Islet precursor cell (in vitro differentiated cells): ENCODE results near the gene ISY1.
"Not testable (repeated sequence)": the region's sequence is repeated elsewhere in the genome, so short reads cannot be mapped to it uniquely, and the experiment has no call there.

Experiments
- DNase-seq: peaks from one replicate; pipeline ENCODE4 v3.0.0-alpha.2; 2018

Gene ISY1

GRCh38 chr3:129165594-129165993, 4.7 kb upstream of the ISY1 start:
- not testable (repeated sequence) for DNase-seq

- no peak for DNase-seq
Observed at GRCh38 chr3:129164500-129164899, 3.6 kb upstream of the ISY1 start.

- DNase-seq: no peak
Observed at GRCh38 chr3:129162729-129163579, 2.1 kb upstream of the ISY1 start.

GRCh38 chr3:129161860-129162271, 1.0 kb upstream of the ISY1 start:
- peak; percentile 57 for DNase-seq

- DNase-seq: no peak
Observed at GRCh38 chr3:129144786-129145185, 16.1 kb downstream of the ISY1 start.

GRCh38 chr3:129141011-129141410, 19.9 kb downstream of the ISY1 start:
- not testable (repeated sequence) for DNase-seq

- DNase-seq: no peak
Observed at GRCh38 chr3:129139911-129140310, 21.0 kb downstream of the ISY1 start.

GRCh38 chr3:129136275-129136674, 24.6 kb downstream of the ISY1 start:
- DNase-seq: not testable (repeated sequence)

GRCh38 chr3:129132097-129132866, 28.6 kb downstream of the ISY1 start:
- no peak for DNase-seq

GRCh38 chr3:129131465-129132088, 29.3 kb downstream of the ISY1 start:
- DNase-seq: no peak

- no peak for DNase-seq
Observed at GRCh38 chr3:129130291-129130813, 30.5 kb downstream of the ISY1 start.

GRCh38 chr3:129128357-129129155, 32.3 kb downstream of the ISY1 start:
- no peak for DNase-seq

- no peak for DNase-seq
Observed at GRCh38 chr3:129126726-129127280, 34.1 kb downstream of the ISY1 start.

- no peak for DNase-seq
Observed at GRCh38 chr3:129123314-129124060, 37.4 kb downstream of the ISY1 start.

- DNase-seq: no peak
Observed at GRCh38 chr3:129122412-129123011, 38.4 kb downstream of the ISY1 start.

GRCh38 chr3:129121792-129122411, 39.0 kb downstream of the ISY1 start, which contains the start of gene RAB43:
RAB43 (minus strand) TSS chr3:129121804; CDS start chr3:129121489, 315 bp downstream.
- peak; percentile 100 for DNase-seq

- DNase-seq: no peak
Observed at GRCh38 chr3:129121016-129121791, 39.7 kb downstream of the ISY1 start.

GRCh38 chr3:129120254-129121004, 40.4 kb downstream of the ISY1 start:
- peak; percentile 93 for DNase-seq
